Effector memory CD4-positive, alpha-beta T cell (primary cell): ENCODE data around the gene F12.

Source experiments
- DNase-seq, 3 donors: peaks; one replicate each; pipeline ENCODE4 v3.0.0-alpha.2; 2020
- H3K27ac ChIP-seq: 2 replicates; pipeline ENCODE4 v1.7.0; 2013; ENCODE audit warnings: mild to moderate bottlenecking, low read length, moderate library complexity; ENCODE audit not compliant: insufficient read depth, poor library complexity, severe bottlenecking
- H3K27me3 ChIP-seq: replicated peaks from 2 replicates; pipeline ENCODE4 v1.7.0; 2013; ENCODE audit warnings: mild to moderate bottlenecking, low read length; ENCODE audit not compliant: insufficient read depth, control insufficient read depth, poor library complexity, severe bottlenecking
- H3K36me3 ChIP-seq: 2 replicates; pipeline ENCODE4 v1.7.0; 2013; ENCODE audit warnings: mild to moderate bottlenecking, low read length, moderate library complexity; ENCODE audit not compliant: control insufficient read depth, insufficient read depth
- H3K4me1 ChIP-seq: 2 replicates; pipeline ENCODE4 v1.7.0; 2013; ENCODE audit warnings: low read length, mild to moderate bottlenecking; ENCODE audit not compliant: control insufficient read depth, insufficient read depth, poor library complexity, severe bottlenecking
- H3K4me3 ChIP-seq: 2 replicates; pipeline ENCODE4 v1.7.0; 2013; ENCODE audit warnings: low read length, low read depth, mild to moderate bottlenecking; ENCODE audit not compliant: insufficient read depth, poor library complexity, severe bottlenecking
- H3K9me3 ChIP-seq: 2 replicates; pipeline ENCODE4 v1.7.0; 2013; ENCODE audit warnings: mild to moderate bottlenecking, low read length, moderate library complexity; ENCODE audit not compliant: control insufficient read depth

The F12 gene

GRCh38 chr5:177355162-177355867, 54.0 kb downstream of the F12 start:
- Histone ChIP-seq H3K4me1 (peaks cover 47% of the 10 kb centered on the region), H3K36me3 (peaks cover 4% of the 10 kb centered on the region), H3K4me3 (no peak overlapping the region), H3K27ac (no peak overlapping the region), H3K9me3 (no peaks in the 10 kb centered on the region), H3K27me3 (no peaks in the 10 kb centered on the region)
- DNase-seq = no peak

- peaks cover 47% of the 10 kb centered on the region for H3K4me1 ChIP-seq
- H3K27me3 ChIP-seq = no peaks in the 10 kb centered on the region
- H3K36me3 ChIP-seq = peaks cover 4% of the 10 kb centered on the region
- H3K9me3 ChIP-seq = no peaks in the 10 kb centered on the region
- H3K4me3 ChIP-seq = no peak overlapping the region
- no peak overlapping the region for H3K27ac ChIP-seq
- DNase-seq = no peak
Measured at GRCh38 chr5:177354711-177355110, 54.7 kb downstream of the F12 start.

DNA sequence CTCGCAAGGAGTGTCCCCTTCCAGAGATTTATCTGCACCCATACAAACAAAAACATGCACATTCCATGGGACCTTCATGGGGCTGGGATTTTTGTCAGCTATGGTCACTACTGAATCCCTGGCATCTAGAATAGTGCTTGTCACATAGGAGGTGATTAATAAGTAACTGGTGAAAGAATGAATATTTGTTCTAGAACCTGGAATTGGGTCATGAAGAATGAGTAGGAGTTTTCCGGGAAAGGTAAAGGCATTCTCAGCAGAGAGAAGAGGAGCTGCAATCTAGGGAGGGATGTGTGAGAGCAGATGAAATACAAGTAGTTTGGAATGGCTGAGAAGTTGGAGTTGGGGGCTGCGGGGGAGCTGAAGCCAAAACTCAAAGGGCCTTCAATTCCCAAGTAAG, 55.1 kb downstream of the F12 start:
- Histone ChIP-seq H3K27ac (no peak overlapping the region), H3K27me3 (no peaks in the 10 kb centered on the region), H3K9me3 (no peaks in the 10 kb centered on the region), H3K36me3 (peaks cover 9% of the 10 kb centered on the region), H3K4me3 (no peak overlapping the region), H3K4me1 (peaks cover 44% of the 10 kb centered on the region)
- no peak for DNase-seq

DNA sequence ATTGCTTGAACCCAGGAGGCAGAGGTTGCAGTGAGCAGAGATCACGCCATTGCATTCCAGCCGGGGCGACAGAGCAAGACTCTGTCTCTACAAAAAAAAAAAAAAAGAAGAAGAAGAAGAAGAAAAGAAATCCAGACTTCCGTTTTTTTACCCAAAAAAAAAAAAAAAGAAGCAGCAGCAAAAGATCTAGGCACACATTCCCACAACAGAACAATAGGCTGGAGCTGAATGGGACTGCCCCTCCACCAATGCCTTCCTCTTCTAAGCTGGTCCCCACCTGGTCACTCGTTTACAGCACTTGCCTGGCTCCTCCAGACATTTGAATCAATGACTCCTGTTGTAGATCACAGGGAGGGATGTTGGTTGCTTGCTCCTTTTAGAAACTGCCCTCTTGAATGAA, 56.3 kb downstream of the F12 start:
- Histone ChIP-seq H3K27ac (no peak overlapping the region), H3K4me1 (peaks cover 35% of the 10 kb centered on the region), H3K4me3 (no peak overlapping the region), H3K36me3 (peaks cover 9% of the 10 kb centered on the region), H3K27me3 (no peaks in the 10 kb centered on the region), H3K9me3 (no peaks in the 10 kb centered on the region)
- DNase-seq = no peak
